K562 (cell line): ENCODE results near the gene PTCH1.

Experiments
- CEBPB ChIP-seq: fragments of 450-650 bp; IDR thresholded peaks from 2 replicates; pipeline ENCODE4 v1.6.1; 2016; ENCODE audit warnings: missing genetic modification characterization, missing compliant biosample characterization
- CTCF ChIP-seq, 3 experiments: IDR thresholded peaks in 2 of 3; conservative IDR thresholded peaks in 1 of 3; 2 replicates each; pipeline ENCODE4 v1.5.1; 2011 to 2012; ENCODE audit warnings: low read length in 3 of 3, mild to moderate bottlenecking in 3 of 3, control low read depth in 2 of 3, improper control_type of control experiment in 1 of 3, inconsistent platforms in 1 of 3, low read depth in 1 of 3, mixed read lengths in 1 of 3, moderate library complexity in 1 of 3; ENCODE audit not compliant: insufficient read depth in 2 of 3
- NBN ChIP-seq: fragments of 450-650 bp; IDR thresholded peaks from 2 replicates; pipeline ENCODE4 v1.6.1; 2016; ENCODE audit warnings: low read depth, mild to moderate bottlenecking
- SP1 ChIP-seq: sonication (generic); formaldehyde crosslinking; IDR thresholded peaks from 2 replicates; pipeline ENCODE4 v1.8.1; 2022; ENCODE audit warnings: mild to moderate bottlenecking, missing genetic modification reagents
- ZEB2 ChIP-seq: fragments of 450-650 bp; IDR thresholded peaks from 2 replicates; pipeline ENCODE4 v1.6.1; 2016
- ZFP1 ChIP-seq: fragments of 450-650 bp; formaldehyde crosslinking; IDR thresholded peaks from 2 replicates; pipeline ENCODE4 v1.4.0; 2020; ENCODE audit warnings: mild to moderate bottlenecking, mixed read lengths
- ZNF311 ChIP-seq: fragments of 250-450 bp; sonication (Bioruptor Pico); IDR thresholded peaks from 2 replicates; pipeline ENCODE4 v1.4.0; 2020; ENCODE audit warnings: mild to moderate bottlenecking, moderate library complexity
- ZNF408 ChIP-seq: fragments of 250-450 bp; sonication (Bioruptor Pico); IDR thresholded peaks from 2 replicates; pipeline ENCODE4 v1.4.0; 2020; ENCODE audit warnings: low read depth, mild to moderate bottlenecking, moderate library complexity
- TF ChIP-seq, protein P1 (sequence below): sonication (generic); formaldehyde crosslinking; IDR thresholded peaks from 2 replicates; pipeline ENCODE4 v1.8.0; 2022; ENCODE audit warnings: mild to moderate bottlenecking, low read depth, missing genetic modification reagents

GRCh38 chr9:95522871-95523370, 6.2 kb upstream of the PTCH1 start:
- no peak for TF ChIP-seq ZNF408 (CRISPR knock-in tag)
- no peak for TF ChIP-seq NBN
- no peak for TF ChIP-seq CTCF (IDR thresholded peaks at IDR 0.05 in 2 of 3, conservative IDR thresholded peaks at IDR 0.05 in 1 of 3; ENCODE audit: insufficient read depth in 2 of 3, low read depth in 1 of 3, low read length in 3 of 3)
- no peak for TF ChIP-seq SP1 (CRISPR knock-in tag)
- TF ChIP-seq ZEB2, result no peak
- TF ChIP-seq ZNF311 (CRISPR knock-in tag), result no peak
- TF ChIP-seq CEBPB, result no peak
- TF ChIP-seq, protein P1, sequence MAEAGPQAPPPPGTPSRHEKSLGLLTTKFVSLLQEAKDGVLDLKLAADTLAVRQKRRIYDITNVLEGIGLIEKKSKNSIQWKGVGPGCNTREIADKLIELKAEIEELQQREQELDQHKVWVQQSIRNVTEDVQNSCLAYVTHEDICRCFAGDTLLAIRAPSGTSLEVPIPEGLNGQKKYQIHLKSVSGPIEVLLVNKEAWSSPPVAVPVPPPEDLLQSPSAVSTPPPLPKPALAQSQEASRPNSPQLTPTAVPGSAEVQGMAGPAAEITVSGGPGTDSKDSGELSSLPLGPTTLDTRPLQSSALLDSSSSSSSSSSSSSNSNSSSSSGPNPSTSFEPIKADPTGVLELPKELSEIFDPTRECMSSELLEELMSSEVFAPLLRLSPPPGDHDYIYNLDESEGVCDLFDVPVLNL (CRISPR knock-in tag), result no peak
- no peak for TF ChIP-seq ZFP1
